ENCODE results near the gene MYOD1. TPM values are rescaled to one million over a fixed set of nuclear protein-coding genes. Genes with fewer than 3 reads are reported as not detected.

MYOD1 gene
- total RNA-seq, 2 donors from 2014 or later = not detected

DNA sequence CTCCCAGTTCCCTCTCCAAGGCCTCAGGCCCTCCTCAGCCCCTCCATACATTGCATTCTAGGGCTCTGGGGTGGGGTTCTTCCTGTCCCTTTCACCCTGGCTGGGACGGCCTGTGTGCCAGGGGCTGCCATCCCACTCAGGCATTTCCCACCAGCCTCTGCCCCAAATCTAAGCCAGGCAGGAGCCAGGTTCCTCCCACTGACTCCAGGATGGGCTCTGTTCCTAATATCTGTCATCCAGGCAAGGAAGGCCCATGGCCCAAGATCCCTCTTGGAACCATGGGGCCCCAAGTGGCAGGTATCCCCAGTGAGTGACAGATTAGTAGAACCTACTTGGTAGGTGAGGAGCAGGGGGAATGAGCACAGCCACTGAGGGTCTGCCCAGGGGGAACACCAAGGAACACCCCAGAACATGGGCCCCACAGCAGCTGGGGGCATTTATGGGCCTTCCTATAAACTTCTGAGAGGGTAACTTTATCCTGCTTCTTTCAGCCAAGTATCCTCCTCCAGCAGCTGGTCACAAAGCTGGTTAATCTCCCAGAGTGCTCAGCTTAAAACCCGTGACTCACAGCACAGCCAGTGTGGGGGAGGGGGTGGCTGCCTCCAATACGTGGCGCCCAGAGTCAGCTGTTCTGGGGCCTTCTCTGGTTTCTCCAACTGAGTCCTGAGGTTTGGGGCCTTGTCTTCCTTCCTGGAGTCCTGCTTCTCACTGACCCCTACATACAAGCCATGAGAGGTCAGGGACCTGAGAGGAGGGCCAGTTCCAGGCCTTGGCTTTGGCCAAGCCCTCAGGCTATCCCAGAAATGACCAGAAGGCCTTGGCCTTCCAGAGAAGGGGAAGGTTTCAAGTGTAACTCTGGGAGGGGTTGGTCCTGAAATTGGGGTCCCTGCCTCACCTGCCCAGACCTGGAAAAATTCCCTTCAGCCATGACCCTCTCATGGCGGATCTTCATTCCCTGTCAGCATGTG, 19.9 kb upstream of the MYOD1 start:
- ATAC-seq = no peak
- intact Hi-C loops (cut with DNase I, micrococcal nuclease) = no loop called here
- no peak for DNase-seq

DNA sequence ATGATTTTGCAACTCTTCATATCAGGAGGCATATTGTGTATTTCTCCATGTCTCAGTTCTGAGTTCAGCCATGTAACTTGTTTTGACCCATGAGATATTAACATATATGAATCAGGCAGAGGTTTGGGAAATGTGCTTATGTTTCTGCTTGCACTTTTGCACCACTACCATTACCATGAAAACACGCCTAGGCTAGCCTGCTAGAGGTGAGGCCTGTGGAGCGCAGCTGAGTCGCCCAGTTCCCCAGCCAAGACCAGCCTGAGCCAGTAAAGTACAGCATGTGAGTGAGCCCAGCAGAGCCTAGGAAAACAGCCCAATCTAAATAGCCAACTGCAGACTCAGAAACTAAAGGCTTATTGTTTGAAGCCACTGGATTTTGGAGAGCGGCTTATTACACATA, 18.4 kb upstream of the MYOD1 start:
- DNase-seq = no peak
- ATAC-seq = no peak
- intact Hi-C loops (cut with DNase I, micrococcal nuclease) = no loop called here

DNA sequence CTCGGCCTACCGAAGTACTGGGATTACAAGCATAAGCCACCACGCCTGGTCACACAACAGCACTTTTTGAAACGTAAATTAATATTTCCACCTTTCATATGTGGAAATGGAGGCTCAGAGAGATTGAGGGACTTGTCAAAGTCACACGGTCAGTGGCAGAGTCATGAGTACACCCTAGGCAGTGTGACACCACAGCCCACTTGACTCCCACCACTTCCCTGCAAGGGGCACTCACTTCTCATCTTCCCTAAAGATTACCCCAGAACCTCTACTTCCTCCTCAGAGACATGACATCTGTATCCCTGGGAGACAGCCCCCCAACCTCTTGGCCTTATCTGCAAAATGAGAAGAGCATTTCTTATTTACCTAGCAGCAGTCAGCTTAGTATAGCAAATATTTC, 16.5 kb upstream of the MYOD1 start:
- no peak for DNase-seq
- no peak for ATAC-seq
- intact Hi-C loops (cut with DNase I, micrococcal nuclease) = no loop called here

DNA sequence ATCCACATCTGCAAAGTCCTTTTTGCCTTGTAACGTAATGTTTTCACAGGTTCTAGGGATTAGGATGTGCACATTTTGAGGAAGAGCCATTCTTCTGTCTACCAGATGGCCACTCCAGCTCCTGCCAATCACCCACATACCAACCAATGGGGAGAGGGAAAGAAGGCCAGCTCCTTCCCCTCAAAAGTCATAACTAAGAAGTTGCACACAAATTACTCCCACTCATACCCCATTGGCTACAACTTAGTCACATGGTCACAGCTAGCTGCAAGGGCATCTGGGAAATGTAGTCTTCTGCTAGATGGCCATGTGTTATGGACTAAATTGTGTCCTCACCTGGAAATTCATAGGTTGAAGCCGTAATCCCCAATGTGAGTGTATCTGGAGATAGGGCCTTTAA, 15.4 kb upstream of the MYOD1 start:
- intact Hi-C loops (cut with DNase I, micrococcal nuclease) = no loop called here
- no peak for ATAC-seq
- no peak for DNase-seq

DNA sequence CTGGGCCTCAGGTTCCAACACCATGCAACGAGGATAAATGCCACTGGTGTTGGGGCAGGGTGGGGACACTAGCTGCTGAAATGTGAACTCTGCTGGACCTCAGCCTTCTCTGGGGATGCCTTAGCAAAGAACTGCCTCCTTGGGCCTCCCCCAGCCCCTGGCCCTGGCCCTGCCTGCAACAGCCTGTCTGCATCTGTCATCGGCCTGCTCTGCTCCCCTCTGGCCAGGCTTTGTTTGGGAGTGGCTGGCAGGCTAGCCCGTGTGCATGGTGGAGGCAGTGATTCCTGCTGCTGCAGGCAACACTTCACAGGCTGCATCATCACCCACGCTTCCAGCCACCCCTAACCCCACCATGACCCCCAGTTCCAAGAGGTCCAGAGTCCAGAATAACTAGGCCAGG, 11.5 kb upstream of the MYOD1 start:
- ATAC-seq (no peak), DNase-seq (no peak)
- intact Hi-C loops (cut with DNase I, micrococcal nuclease) = no loop called here

DNA sequence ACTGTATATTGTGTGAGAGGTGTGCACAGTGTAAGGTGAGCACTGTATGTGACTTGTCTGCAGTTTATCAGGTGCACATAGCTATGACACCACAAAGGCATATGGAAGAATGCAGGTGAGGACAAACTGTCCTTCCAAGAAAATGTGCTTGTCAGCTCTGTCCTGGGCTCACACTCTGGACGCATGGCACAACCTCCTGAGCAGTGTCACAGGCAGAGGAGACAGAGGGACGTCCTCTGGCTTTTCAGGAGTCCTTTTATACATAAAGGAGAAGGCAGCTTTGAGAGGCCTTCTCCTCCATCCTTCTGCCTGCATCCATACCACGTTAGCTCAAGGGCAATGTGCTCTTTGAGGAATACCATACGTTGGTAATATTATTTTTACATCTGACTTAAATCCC, 7.5 kb upstream of the MYOD1 start:
- intact Hi-C loops (cut with DNase I, micrococcal nuclease) = no loop called here
- ATAC-seq = no peak

DNA sequence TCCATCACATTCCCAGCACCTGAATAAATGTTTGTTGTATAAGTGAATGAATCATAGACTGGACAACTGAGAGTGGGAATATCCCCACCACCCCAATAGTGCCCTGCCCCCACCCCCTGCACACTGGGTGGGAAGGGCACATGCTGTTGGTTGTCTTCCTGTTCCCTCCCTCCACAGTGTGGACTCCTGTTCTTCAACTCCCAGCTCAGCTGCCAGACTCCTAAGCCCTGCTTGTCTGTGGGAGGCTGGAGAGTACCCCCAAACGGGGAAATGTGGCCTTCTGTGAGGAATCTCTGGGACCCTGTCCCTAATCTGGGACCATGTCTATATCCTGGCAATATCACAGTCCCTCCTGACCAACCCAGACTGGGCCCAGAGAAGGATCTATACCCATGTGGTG, 5.5 kb upstream of the MYOD1 start:
- DNase-seq (no peak), ATAC-seq (no peak)
- intact Hi-C loops (cut with DNase I, micrococcal nuclease) = no loop called here

More for the DNA sequence above, 7.5 kb upstream of the MYOD1 start:
- no peak for DNase-seq

DNA sequence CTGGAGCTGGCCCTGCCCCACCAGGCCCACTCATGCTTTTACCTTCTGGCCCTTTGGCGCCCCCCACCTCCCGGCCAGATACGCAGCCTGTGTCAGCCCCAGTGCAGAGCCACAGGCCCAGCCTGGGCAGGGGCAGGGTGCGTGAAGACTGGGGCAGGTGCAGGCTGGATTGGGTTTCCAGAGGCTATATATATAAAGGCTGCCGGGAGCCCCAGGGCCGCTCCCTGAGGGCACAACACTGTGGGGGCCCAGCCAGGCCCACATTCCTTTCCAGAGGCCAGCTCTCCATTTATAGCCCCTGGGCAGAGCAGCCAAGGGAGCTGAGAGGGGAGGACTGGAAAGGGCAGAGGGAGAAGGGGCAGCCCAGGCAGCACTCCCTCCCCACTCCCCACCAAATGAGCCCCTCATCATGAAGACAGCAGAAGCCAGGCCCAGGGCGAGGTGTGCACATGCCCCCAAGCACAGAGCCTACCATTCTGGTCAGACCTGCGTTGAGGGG, 5.0 kb upstream of the MYOD1 start:
- DNase-seq = no peak
- intact Hi-C loops (cut with DNase I, micrococcal nuclease) = no loop called here
- no peak for ATAC-seq

DNA sequence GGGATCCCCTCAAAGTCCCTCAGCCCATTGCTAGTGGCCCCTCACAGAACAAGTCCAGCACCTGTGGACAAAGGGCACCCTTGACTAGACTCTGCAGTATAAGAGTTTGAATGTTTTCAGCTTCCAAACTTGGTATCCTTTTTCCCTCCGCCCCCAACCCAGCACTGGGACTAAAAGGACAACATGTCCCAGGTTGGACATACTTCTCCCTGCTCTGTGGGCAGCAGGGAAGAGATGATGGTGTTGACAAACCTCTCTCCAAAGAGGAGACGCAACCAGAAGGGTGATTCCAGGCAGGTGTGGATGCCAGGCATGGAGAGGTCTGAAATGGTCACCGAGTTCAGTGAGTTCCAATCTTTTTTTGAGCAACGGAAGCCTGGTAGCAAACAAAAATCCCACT, 4.5 kb upstream of the MYOD1 start:
- intact Hi-C loops (cut with DNase I, micrococcal nuclease) = no loop called here
- ATAC-seq (no peak), DNase-seq (no peak)

DNA sequence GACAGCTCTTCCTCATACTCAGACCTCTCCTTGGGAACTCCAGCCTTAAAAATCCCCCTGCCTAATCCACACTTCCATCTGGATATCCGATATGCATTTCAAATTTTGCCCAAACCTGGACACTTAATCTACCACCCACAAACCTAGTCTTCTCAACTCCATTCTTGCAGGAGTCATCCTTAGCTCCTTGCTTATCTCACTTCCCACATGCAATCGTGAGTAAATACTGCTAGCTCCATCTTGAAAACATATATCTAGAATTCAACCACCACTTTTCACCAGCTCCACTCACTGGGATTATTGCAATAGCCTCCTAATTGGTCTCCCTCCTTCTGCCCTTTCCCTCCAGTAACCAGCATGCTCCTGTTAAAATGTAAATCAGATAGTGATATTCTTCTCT, 2.6 kb upstream of the MYOD1 start:
- no peak for DNase-seq
- intact Hi-C loops (cut with DNase I, micrococcal nuclease) = no loop called here
- ATAC-seq = no peak

DNA sequence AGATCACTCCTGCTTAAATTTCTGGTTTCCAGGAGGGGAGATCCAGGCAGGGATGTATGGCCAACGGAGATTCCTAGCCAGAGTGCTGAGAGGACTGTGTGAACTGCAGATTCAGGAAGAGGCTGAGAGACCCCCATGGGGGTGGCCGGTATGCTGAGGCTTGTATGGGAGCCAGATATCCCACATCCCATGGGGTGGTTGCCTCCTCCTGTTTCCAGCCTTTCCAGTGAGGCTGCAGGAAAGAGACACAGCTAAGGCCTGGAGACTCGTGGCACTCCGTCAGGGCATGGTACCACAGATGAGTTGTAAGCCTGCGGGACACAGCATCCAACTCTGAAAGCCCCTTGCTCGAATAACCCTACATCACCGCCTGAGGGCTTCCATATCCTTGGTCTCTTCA, 1.4 kb upstream of the MYOD1 start:
- DNase-seq (no peak), ATAC-seq (no peak)
- intact Hi-C loops (cut with DNase I, micrococcal nuclease) = no loop called here

DNA sequence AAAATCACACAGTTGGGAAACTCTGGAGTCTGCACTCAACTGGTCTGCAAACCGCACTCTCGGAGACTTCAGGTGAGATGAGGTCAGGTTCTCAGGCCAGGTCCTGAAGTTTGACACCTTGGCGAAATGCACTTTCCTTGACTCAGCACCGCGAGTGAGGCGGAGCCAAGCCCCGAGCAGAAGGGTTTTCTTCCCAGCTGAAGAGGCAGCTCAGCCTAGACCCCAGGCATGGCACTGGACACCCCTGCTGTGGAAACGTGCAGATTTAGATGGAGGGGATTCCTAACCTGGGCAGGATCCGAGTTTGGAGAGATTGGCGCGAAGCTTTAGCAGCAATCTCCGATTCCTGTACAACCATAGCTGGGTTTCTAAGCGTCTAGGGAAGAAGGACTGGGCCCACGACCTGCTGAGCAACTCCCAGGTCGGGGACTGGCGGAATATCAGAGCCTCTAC, 835 bp upstream of the MYOD1 start:
- ATAC-seq = no peak
- intact Hi-C loops (cut with DNase I, micrococcal nuclease) = no loop called here
- no peak for DNase-seq

DNA sequence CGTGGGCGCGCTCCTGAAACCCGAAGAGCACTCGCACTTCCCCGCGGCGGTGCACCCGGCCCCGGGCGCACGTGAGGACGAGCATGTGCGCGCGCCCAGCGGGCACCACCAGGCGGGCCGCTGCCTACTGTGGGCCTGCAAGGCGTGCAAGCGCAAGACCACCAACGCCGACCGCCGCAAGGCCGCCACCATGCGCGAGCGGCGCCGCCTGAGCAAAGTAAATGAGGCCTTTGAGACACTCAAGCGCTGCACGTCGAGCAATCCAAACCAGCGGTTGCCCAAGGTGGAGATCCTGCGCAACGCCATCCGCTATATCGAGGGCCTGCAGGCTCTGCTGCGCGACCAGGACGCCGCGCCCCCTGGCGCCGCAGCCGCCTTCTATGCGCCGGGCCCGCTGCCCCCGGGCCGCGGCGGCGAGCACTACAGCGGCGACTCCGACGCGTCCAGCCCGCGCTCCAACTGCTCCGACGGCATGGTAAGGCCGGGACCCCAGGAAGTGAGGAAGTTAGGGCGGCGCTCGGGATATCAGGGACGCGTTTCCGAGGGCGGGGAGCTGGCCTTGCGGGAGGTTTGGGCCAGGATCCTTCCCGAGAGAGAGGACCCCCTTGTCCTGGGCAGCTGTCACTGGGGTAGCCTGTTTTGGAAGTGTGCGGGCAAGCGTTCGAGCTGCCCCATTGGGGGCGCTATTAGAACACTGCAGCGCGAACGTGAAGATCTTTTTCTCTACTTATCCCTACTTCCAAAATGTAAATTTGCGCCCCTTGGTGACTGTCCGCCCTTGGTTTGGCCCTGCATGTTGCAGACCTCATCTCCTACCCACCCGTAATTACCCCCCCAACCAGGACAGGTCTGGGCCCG, 796 bp downstream of the MYOD1 start:
- DNase-seq = no peak
- ATAC-seq = no peak
- intact Hi-C loops (cut with DNase I, micrococcal nuclease) = no loop called here

DNA sequence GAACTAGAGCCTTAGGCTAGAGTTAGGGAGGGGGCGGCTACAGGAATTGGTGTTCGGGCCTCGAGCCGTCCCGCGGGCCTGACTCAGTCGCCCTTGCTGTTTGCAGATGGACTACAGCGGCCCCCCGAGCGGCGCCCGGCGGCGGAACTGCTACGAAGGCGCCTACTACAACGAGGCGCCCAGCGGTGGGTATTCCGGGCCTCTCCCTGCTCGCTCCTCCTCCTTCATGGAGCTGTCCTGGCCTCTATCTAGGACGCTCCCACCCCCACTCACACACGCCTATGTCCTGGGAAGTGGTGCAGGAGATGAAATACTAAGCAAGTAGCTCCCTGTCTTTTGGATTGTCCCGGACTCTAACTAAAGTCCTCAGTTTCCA, 1.4 kb downstream of the MYOD1 start:
- DNase-seq (no peak), ATAC-seq (no peak)
- intact Hi-C loops (cut with DNase I, micrococcal nuclease) = no loop called here

DNA sequence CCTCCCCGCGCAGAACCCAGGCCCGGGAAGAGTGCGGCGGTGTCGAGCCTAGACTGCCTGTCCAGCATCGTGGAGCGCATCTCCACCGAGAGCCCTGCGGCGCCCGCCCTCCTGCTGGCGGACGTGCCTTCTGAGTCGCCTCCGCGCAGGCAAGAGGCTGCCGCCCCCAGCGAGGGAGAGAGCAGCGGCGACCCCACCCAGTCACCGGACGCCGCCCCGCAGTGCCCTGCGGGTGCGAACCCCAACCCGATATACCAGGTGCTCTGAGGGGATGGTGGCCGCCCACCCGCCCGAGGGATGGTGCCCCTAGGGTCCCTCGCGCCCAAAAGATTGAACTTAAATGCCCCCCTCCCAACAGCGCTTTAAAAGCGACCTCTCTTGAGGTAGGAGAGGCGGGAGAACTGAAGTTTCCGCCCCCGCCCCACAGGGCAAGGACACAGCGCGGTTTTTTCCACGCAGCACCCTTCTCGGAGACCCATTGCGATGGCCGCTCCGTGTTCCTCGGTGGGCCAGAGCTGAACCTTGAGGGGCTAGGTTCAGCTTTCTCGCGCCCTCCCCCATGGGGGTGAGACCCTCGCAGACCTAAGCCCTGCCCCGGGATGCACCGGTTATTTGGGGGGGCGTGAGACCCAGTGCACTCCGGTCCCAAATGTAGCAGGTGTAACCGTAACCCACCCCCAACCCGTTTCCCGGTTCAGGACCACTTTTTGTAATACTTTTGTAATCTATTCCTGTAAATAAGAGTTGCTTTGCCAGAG, 2.0 kb downstream of the MYOD1 start:
- DNase-seq = no peak
- ATAC-seq = no peak
- intact Hi-C loops (cut with DNase I, micrococcal nuclease) = no loop called here

DNA sequence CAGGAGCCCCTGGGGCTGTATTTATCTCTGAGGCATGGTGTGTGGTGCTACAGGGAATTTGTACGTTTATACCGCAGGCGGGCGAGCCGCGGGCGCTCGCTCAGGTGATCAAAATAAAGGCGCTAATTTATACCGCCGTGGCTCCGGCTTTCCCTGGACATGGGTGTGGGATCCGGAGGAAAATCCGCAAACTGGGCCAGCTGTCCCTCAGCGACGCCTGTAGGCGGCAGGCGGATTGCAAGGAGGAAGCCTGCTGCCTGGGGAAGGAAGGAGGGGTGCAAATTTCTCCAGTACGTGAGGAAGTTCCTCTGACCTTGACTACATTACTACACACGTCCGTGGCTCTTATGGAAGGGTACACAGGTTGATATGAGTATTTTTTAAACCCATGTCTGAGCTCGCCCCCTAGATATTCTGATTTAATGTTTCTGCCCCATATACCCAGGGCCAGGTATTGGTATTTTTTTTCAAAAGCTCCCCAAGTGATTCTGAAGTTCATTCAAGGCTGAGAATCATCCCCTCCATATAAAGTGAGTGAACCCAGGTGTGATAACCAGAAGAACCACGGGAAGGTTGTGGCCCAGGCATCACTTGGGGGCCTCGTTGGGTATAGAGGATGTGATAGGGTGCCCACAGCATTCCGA, 2.8 kb downstream of the MYOD1 start:
- DNase-seq (no peak), ATAC-seq (peak; percentile 42)
- intact Hi-C loops (cut with DNase I, micrococcal nuclease) = no loop called here

DNA sequence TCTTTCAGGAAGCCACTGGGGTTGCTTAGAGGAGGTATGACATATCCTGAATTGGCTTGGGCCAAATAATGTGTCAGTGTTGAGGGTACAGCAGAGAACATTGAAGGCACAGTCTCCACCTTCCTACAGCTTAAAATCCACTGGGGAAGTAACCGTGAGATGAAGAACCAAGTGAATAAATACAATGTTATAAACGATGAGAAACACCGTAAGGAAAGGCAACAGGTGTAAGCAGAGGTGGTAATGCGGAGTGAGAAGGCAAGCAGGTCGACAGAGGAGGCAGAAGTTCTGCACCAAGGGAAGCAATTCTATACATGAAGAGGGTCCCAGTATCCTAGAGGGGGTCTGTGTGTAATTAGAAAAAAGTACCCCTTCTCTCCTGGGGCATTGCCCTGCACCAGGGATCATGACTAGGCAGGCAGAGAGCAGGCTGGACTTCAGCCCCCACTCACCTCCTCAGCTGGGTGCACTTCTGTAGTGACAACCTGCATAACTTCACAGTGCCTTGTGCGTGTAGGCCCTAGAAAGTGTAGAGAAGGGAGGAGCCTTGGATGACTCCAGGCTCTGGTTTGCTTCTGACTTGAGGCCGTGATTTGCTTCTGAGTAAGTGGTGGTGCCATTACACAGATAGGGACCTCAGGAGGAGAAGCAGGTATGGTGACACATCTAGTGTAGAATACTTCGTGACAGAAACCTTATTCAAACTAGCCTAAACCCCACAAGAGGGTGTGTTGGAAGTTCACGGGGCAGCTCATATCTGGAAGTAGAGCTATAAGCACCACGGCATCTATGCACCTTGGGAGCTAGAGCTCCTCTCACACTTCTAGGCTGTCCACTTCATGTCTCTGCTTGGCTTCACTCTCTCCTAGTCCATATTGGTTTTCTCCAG, 4.9 kb downstream of the MYOD1 start:
- DNase-seq = no peak
- intact Hi-C loops (cut with DNase I, micrococcal nuclease) = no loop called here
- ATAC-seq = no peak

DNA sequence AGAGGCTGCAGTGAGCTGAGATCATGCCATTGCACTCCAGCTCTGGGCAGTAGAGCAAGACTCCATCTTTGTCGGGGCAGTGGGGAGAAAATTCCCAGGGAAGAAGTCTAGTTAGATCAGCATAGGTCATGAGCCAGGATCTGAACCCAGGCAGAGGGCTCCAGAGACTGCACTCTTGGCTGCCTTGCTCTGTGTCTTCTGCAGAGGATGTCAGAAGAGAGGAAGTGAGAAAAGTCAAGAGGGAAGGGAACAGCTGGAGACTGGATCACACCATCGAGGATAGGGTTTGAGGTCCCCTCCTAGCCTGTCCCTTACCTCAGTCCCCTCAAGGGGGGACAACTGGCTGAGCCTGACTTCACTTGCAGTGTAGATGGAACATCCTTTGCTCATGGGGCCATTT, 5.8 kb downstream of the MYOD1 start:
- intact Hi-C loops (cut with DNase I, micrococcal nuclease) = no loop called here
- DNase-seq (no peak), ATAC-seq (no peak)

All from left colon (tissue), 2 donors.